DOHH2 (cell line): ENCODE measurements around the gene SMAD3.
"Not testable (repeated sequence)": the region's sequence is repeated elsewhere in the genome, so short reads cannot be mapped to it uniquely, and the experiment has no call there.

Source experiments
- H3F3A ChIP-seq: fragments of 200-600 bp; sonication (generic), shearing (Covaris generic); 2 replicates; pipeline ENCODE4 v1.6.0; 2016; ENCODE audit warnings: antibody characterized with exemption, mild to moderate bottlenecking; ENCODE audit not compliant: control insufficient read depth, insufficient read depth
- H3K27ac ChIP-seq: fragments of 200-600 bp; sonication (generic); 2 replicates; pipeline ENCODE4 v1.5.1; 2014; ENCODE audit warnings: low read depth, mild to moderate bottlenecking, low read length, moderate library complexity
- H3K27me3 ChIP-seq: fragments of 200-600 bp; sonication (generic); 2 replicates; pipeline ENCODE4 v1.6.1; 2014; ENCODE audit warnings: mild to moderate bottlenecking, low read length, mixed read lengths; ENCODE audit not compliant: control insufficient read depth
- H3K36me3 ChIP-seq: fragments of 200-600 bp; sonication (generic); 2 replicates; pipeline ENCODE4 v1.6.1; 2014; ENCODE audit warnings: mild to moderate bottlenecking, low read length, moderate library complexity, mixed read lengths; ENCODE audit not compliant: control insufficient read depth
- H3K4me1 ChIP-seq: fragments of 200-600 bp; sonication (generic); 2 replicates; pipeline ENCODE4 v1.6.1; 2014; ENCODE audit warnings: mild to moderate bottlenecking, low read length, mixed read lengths; ENCODE audit not compliant: control insufficient read depth
- H3K4me2 ChIP-seq: fragments of 200-600 bp; sonication (generic); 2 replicates; pipeline ENCODE4 v1.6.0; 2014; ENCODE audit warnings: mild to moderate bottlenecking, low read length, moderate library complexity
- H3K4me3 ChIP-seq: fragments of 200-600 bp; sonication (generic); 2 replicates; pipeline ENCODE4 v1.5.1; 2014; ENCODE audit warnings: mild to moderate bottlenecking, low read length, mixed read lengths
- H3K79me2 ChIP-seq: fragments of 200-600 bp; sonication (generic); 2 replicates; pipeline ENCODE4 v1.6.1; 2014; ENCODE audit warnings: mild to moderate bottlenecking, low read length, mixed read lengths; ENCODE audit not compliant: control insufficient read depth
- H3K9me2 ChIP-seq: fragments of 200-600 bp; sonication (generic); replicated peaks from 2 replicates; pipeline ENCODE4 v1.6.1; 2014; ENCODE audit warnings: mild to moderate bottlenecking, low read length, mixed read lengths; ENCODE audit not compliant: control insufficient read depth
- H3K9me3 ChIP-seq: fragments of 200-600 bp; sonication (generic); 2 replicates; pipeline ENCODE4 v1.6.1; 2014; ENCODE audit warnings: antibody characterized with exemption, low read length, mixed read lengths; ENCODE audit not compliant: control insufficient read depth, insufficient read depth
- H4K20me1 ChIP-seq: fragments of 200-600 bp; sonication (generic); 2 replicates; pipeline ENCODE4 v1.6.0; 2014; ENCODE audit warnings: low read depth, mild to moderate bottlenecking, antibody characterized with exemption, low read length, moderate library complexity; ENCODE audit not compliant: control insufficient read depth, insufficient read depth
- CTCF ChIP-seq: fragments of 200-600 bp; sonication (generic); IDR thresholded peaks from one replicate; pipeline ENCODE4 v1.5.1; 2014; ENCODE audit warnings: antibody characterized with exemption, mild to moderate bottlenecking, low read depth, low read length; ENCODE audit not compliant: poor library complexity, severe bottlenecking
- EZH2phosphoT487 ChIP-seq: fragments of 200-600 bp; sonication (generic); IDR thresholded peaks from 2 replicates; pipeline ENCODE4 v1.6.1; 2017; ENCODE audit warnings: borderline replicate concordance, mild to moderate bottlenecking, antibody characterized with exemption, low read length, moderate library complexity, mixed read lengths

SMAD3 gene

DNA sequence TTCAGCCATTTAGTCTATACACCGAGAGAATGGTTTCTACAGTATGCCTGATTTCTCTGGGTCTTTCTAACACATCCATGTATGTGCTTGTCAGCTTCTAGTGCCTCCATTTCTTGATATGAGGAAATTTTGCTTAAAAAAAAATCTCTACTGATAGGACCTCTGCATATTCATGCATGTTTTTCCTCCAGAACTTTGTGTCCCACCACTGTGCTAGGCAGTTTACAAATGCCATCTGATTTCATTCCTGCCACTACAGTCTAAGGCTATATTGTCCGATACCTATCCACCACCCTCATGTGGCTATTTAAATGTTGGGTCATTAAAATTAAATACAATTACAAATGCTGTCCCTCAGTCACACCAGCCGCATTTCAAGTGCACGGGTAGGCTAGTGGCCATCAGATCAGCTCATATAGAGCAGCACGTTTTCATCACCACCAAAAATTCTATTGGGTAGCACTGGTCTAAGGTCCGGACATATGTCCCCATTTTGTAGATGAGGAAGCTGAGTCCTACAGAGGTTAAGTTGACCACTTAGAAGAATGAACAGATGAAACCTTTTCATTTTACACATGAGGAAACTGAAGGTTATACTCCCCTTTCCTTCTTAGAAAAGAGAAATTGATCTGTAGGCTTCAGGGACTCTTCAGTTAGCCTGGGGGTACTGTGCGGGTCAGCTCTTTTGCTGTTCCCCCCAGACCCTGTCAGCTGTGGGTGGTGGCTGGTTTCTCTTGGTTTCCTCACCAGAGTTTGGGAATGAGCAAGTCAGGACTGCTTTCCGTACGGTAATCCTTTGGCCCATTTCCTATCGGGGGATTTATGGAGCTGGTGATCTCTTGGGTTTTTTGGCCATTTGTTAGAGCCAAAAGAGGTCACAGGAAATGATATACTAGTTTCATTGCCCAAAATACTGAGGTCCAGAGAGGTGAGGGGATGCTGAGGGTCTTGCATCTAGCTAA, 56.5 kb downstream of the SMAD3 start:
- Histone ChIP-seq H3K79me2 (peaks cover 26% of the 10 kb centered on the region), H3K9me2 (no peaks in the 10 kb centered on the region), H4K20me1 (peaks cover 6% of the 10 kb centered on the region; the same call in 1 of the 2 replicates), H3K36me3 (no peaks in the 10 kb centered on the region), H3K4me3 (no peak overlapping the region), H3K4me2 (peak overlapping the region; percentile 57), H3K4me1 (peaks cover 35% of the 10 kb centered on the region), H3F3A (no peaks in the 10 kb centered on the region), H3K27me3 (no peaks in the 10 kb centered on the region), H3K9me3 (no peaks in the 10 kb centered on the region), H3K27ac (no peak overlapping the region)
- no peak for TF ChIP-seq EZH2phosphoT487
- no peak for TF ChIP-seq CTCF

- not testable (repeated sequence) for H3K4me2 ChIP-seq, H3K27me3 ChIP-seq, H3K9me2 ChIP-seq, H3K9me3 ChIP-seq, H3K27ac ChIP-seq, H4K20me1 ChIP-seq, H3K36me3 ChIP-seq, H3K4me3 ChIP-seq, H3F3A ChIP-seq
- Histone ChIP-seq H3K4me1 (peaks cover 27% of the 10 kb centered on the region), H3K79me2 (peaks cover 20% of the 10 kb centered on the region)
Measured at GRCh38 chr15:67122816-67123215, 57.4 kb downstream of the SMAD3 start.

DNA sequence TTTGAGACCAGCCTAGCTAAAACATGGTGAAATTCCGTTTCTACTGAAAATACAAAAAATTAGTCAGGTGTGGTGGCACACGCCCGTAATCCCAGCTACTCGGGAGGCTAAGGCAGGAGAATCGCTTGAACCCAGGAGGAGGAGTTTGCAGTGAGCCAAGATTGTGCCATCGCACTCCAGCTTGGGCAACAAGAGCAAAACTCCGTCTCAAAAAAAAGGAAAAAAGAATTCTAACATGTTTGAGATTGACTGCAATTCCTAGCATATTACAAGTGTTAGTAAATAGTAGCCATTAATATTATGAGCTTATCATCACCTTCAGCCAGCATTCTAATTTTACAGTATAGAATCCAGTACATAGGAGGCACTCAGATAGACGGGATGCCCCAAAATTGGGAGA, 57.9 kb downstream of the SMAD3 start:
- not testable (repeated sequence) for H3K27ac ChIP-seq, H3K9me3 ChIP-seq, H3K4me2 ChIP-seq, H3K36me3 ChIP-seq, H3K4me3 ChIP-seq, H3K27me3 ChIP-seq, H3F3A ChIP-seq, H4K20me1 ChIP-seq, H3K9me2 ChIP-seq
- Histone ChIP-seq H3K4me1 (peaks cover 27% of the 10 kb centered on the region), H3K79me2 (peaks cover 16% of the 10 kb centered on the region; the same call in 1 of the 2 replicates)

DNA sequence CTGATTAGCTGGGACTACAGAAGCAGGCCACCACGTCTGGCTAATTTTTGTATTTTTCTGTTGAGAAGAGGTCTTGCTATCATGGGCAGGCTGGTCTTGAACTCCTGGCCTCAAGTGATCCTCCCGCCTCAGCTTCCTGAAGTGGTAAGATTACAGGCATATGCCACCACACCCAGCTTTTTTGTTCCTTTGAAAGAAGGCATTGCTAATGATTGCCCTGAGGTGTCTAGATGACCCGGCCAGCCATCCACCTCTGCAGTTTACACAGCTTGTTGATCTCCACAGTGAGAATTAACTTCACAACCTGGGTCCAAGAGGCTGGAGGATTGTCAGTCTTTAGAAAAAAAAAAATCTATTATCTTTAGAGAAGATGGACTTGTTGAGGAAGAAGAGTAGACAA, 58.7 kb downstream of the SMAD3 start:
- TF ChIP-seq CTCF (no peak), EZH2phosphoT487 (no peak)
- Histone ChIP-seq H3K27me3 (no peaks in the 10 kb centered on the region), H3K9me2 (no peaks in the 10 kb centered on the region), H3F3A (no peaks in the 10 kb centered on the region), H4K20me1 (peaks cover 6% of the 10 kb centered on the region; the same call in 1 of the 2 replicates), H3K4me3 (no peak overlapping the region), H3K79me2 (peaks cover 16% of the 10 kb centered on the region), H3K4me2 (no peak overlapping the region), H3K4me1 (peaks cover 25% of the 10 kb centered on the region), H3K36me3 (no peaks in the 10 kb centered on the region), H3K27ac (no peak overlapping the region), H3K9me3 (no peaks in the 10 kb centered on the region)
